Endothelial cell (in vitro differentiated cells): Measurements from ENCODE around the gene C1QTNF8. TPM values are rescaled to one million over a fixed set of nuclear protein-coding genes. Genes with fewer than 3 reads are reported as not detected.

Experiments used
- DNase-seq: peaks from one replicate; pipeline ENCODE4 v3.0.0; 2021; ENCODE audit warnings: low spot score
- H3K27ac Mint-ChIP-seq: one replicate; pipeline ENCODE4 v1.8.0; 2021; ENCODE audit warnings: mixed read lengths, inconsistent platforms; ENCODE audit not compliant: unreplicated experiment
- H3K27me3 Mint-ChIP-seq: one replicate; pipeline ENCODE4 v1.8.0; 2021; ENCODE audit warnings: mild to moderate bottlenecking, moderate library complexity, mixed read lengths, inconsistent platforms; ENCODE audit not compliant: unreplicated experiment
- H3K36me3 Mint-ChIP-seq: one replicate; pipeline ENCODE4 v1.8.0; 2021; ENCODE audit warnings: mild to moderate bottlenecking, low read depth, mixed read lengths, inconsistent platforms; ENCODE audit not compliant: unreplicated experiment
- H3K4me1 Mint-ChIP-seq: one replicate; pipeline ENCODE4 v1.8.0; 2021; ENCODE audit warnings: mild to moderate bottlenecking, mixed read lengths, inconsistent platforms; ENCODE audit not compliant: unreplicated experiment
- H3K4me3 Mint-ChIP-seq: one replicate; pipeline ENCODE4 v1.8.0; 2021; ENCODE audit warnings: mild to moderate bottlenecking, mixed read lengths, inconsistent platforms; ENCODE audit not compliant: unreplicated experiment
- H3K9me3 Mint-ChIP-seq: one replicate; pipeline ENCODE4 v1.8.0; 2021; ENCODE audit warnings: mixed read lengths, inconsistent platforms; ENCODE audit not compliant: unreplicated experiment
- CTCF ChIP-seq: fragments of 200-600 bp; sonication (generic); IDR thresholded peaks from one replicate; pipeline ENCODE4 v1.5.0; 2021; ENCODE audit warnings: antibody characterized with exemption; ENCODE audit not compliant: unreplicated experiment
- total RNA-seq: library from RNA; stranded (reverse); fragmentation: NEBNext Ultra II Directional; extraction: Animal tissue kit (Norgen Biotek cat#: 25700); gene quantifications from one replicate; pipeline ENCODE4 v1.2.1, GENCODE V29; 2021; ENCODE audit not compliant: unreplicated experiment

The C1QTNF8 gene
- total RNA-seq, 1 donor from 2014 or later, result not detected

- H3K36me3 Mint-ChIP-seq, result no peaks in the 10 kb centered on the region
- no peak for DNase-seq
- H3K9me3 Mint-ChIP-seq, result no peaks in the 10 kb centered on the region
- H3K4me1 Mint-ChIP-seq, result no peaks in the 10 kb centered on the region
- no peak overlapping the region for H3K4me3 Mint-ChIP-seq
- H3K27ac Mint-ChIP-seq, result no peak overlapping the region
- H3K27me3 Mint-ChIP-seq, result peaks cover 4% of the 10 kb centered on the region
- no peak for TF ChIP-seq CTCF
Measured at GRCh38 chr16:1066584-1067172, 29.4 kb downstream of the C1QTNF8 start.

GRCh38 chr16:1065469-1066128 is 30.4 kb downstream of the C1QTNF8 start:
- no peak for TF ChIP-seq CTCF
- DNase-seq, result no peak
- Mint-ChIP-seq H3K27me3 (peaks cover 4% of the 10 kb centered on the region), H3K4me3 (no peak overlapping the region), H3K27ac (no peak overlapping the region), H3K36me3 (no peaks in the 10 kb centered on the region), H3K9me3 (no peaks in the 10 kb centered on the region), H3K4me1 (no peaks in the 10 kb centered on the region)

DNA sequence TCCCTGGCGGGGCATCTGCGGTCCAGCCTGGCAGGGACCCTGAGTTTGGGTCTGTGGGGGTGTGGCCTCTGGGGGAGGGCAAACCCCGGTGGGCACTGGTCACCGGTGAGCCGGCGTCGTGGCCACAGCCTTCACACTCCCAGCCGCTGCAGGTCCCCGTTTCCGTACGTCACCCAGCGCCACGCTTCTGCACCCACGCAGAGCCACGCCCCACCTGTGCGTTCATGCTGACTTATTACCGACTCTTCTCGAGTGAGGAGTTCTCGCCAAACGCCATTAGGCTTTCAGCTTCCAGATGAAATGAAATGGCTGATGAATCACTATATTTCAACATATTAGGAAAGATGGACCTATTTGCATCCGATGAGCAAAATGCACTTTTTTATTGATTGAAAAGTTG is 32.3 kb downstream of the C1QTNF8 start:
- no peaks in the 10 kb centered on the region for H3K4me1 Mint-ChIP-seq
- no peaks in the 10 kb centered on the region for H3K9me3 Mint-ChIP-seq
- no peak for TF ChIP-seq CTCF
- H3K36me3 Mint-ChIP-seq, result peaks cover 4% of the 10 kb centered on the region
- no peak overlapping the region for H3K4me3 Mint-ChIP-seq
- H3K27me3 Mint-ChIP-seq, result peaks cover 6% of the 10 kb centered on the region
- no peak for DNase-seq
- H3K27ac Mint-ChIP-seq, result no peak overlapping the region

GRCh38 chr16:1062895-1063294 is 33.1 kb downstream of the C1QTNF8 start:
- Mint-ChIP-seq H3K4me3 (no peak overlapping the region), H3K4me1 (no peaks in the 10 kb centered on the region), H3K36me3 (peaks cover 4% of the 10 kb centered on the region), H3K9me3 (no peaks in the 10 kb centered on the region), H3K27me3 (peaks cover 6% of the 10 kb centered on the region), H3K27ac (no peak overlapping the region)
- DNase-seq, result no peak
- no peak for TF ChIP-seq CTCF

- Mint-ChIP-seq H3K27me3 (peaks cover 6% of the 10 kb centered on the region), H3K27ac (no peak overlapping the region), H3K36me3 (peaks cover 4% of the 10 kb centered on the region), H3K9me3 (no peaks in the 10 kb centered on the region), H3K4me3 (no peak overlapping the region), H3K4me1 (no peaks in the 10 kb centered on the region)
- TF ChIP-seq CTCF, result no peak
- DNase-seq, result no peak
Measured at GRCh38 chr16:1061769-1062505, 34.1 kb downstream of the C1QTNF8 start.
